GM18520 (cell line): ENCODE data around the gene TNRC6C.

Source experiments
- ATAC-seq: cut with Tn5 transposase; IDR thresholded peaks from one replicate; pipeline ENCODE4 v1.9.1; 2021; ENCODE audit not compliant: unreplicated experiment

TNRC6C gene

DNA sequence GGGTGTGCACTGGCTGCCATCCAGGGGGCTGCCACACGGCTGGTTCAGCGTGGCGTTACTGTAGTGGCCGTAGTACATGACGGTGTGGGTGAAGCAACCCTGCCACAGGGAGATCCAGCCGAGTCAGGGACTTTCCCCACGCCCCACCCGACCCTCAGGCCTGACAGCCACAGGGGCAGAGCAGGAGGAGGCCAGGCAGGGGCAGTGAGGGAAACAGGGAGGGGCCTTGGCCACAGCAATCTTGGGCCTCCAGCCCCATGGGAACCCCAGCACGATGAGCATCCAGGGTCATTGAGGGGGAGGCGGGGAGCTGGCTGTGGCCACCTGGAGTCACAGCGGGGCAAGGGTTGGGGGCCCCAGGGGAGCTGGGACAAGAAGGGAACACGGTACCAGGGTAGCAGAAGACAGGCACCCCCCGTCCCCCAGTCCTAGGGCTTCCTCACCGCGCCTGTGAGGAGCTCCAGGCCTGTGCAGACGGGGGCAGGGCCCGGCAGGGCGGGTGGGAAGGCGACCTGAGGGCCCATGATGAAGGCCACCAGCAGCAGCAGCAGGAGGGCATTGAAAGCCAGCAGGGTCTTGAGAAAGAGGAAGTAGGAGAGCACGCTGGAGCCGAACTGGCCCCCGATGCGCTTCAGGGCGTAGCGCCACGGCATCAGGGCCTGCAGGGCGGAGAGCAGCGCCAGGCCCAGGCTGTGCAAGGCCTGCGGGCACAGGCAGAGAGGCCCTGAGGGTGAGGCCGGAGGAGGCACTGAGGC lies 165.8 kb downstream of the TNRC6C start:
- ATAC-seq, result no peak

DNA sequence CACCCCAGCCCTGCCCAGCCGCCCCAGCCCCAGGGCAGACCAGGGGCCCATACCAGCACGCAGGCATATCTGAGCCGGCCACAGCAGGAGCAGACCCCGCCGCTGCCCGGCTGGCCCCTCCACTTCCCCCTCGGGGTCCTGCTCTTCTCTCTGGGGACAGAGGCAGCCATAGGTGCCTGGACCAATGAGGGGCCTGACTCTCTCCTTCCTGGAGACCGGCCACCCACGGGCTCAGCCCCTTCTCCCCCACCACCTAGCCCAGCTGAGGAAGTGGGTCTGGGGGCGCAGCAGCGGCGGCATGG lies 166.3 kb downstream of the TNRC6C start:
- no peak for ATAC-seq

DNA sequence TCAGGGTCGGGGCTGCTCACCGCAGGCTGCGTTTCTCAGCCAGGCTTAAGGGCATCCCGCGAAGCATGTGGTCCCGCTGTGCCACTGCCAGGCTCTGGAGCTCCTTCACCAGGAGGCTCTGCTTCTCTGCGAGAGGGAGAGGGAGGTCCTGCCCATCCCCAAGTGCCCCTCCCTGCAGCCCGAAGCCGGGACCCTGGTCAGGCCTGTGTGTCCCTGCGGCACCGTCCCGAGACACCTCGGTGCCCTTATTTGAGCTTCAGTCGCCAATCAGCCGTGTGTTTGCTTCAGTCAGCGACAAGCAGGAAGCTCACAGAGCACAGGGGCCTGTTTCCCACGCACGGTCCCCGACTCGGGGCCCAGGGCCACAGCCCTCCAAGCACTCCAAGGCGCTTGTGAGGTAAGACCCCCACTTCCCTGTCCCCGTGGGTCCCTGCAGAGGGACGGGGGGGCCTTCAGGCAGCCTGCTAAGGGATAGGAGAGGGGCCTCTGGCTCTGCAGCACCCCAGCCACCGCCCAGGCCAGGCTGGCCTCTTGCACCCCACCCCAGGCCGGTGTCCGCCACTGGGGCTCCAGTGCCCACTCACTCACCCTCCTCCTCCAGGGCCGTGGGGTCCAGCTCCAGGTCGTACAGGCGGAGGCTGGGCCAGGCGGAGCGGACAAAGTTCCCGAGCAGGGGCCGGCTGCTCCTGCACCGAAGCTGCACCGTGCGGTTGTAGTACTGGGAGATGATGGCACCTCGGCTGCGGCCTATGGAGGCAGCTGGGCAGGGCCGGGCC lies 166.8 kb downstream of the TNRC6C start:
- ATAC-seq, result no peak

DNA sequence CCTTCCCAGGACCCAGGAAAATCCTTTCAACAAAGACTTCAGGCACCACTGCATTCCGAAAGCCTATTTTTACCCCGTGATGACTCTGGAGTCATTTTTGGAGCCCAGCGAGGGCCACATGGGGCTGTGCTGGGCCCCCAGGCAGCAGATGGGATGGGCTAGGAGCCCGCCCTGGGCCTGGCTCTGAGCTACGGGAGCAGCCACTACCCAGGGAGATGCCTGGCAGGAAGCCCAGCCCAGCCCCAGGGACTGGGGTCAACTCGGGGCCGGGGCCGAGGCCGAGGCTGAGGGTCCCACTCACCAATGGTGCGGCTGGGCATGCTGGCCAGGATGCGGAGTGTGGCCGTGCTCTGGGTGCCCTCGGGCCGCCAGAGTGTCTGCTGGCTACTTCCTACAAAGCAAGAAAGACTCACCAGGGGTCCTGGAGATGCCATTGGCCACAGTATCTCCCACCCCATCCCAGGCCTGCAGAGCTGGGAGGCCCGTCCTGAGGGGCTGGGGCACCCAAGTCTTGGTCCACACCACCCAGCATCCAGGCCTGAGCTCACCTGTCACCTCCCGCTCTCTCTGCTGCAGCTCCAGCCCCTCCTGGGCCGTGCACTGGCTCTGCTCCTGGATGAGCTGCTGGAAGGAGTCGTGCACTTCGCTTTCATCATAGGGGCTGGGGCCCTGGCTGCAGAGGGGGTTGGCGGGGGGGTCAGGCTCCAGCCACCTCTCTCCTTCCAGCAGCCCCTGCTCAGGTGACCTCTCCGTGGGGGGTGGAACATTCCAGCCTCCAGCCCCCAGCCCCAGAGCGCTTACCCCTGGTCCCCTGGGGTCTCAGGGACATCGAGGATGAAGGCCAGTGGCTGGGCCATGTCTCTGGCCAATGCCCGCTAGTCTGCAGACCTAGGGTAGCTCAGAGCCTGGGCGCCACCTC lies 167.7 kb downstream of the TNRC6C start:
- no peak for ATAC-seq

DNA sequence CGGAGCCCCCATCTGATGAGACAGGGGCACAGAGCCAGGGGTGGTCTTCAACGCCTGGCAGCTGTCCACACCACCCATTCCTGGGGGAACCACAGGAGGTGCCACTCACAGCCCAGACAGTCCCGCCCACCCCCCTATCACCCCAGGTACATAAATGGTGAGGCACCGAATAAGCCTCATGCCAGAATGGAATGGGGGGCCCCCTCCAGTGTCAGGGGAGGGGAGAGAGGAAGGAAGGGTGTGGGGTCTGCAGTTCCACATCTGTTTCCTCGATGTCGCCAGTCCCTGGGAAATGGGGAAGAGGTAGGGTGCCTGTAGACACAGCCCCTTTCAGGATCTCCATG lies 168.4 kb downstream of the TNRC6C start:
- no peak for ATAC-seq

DNA sequence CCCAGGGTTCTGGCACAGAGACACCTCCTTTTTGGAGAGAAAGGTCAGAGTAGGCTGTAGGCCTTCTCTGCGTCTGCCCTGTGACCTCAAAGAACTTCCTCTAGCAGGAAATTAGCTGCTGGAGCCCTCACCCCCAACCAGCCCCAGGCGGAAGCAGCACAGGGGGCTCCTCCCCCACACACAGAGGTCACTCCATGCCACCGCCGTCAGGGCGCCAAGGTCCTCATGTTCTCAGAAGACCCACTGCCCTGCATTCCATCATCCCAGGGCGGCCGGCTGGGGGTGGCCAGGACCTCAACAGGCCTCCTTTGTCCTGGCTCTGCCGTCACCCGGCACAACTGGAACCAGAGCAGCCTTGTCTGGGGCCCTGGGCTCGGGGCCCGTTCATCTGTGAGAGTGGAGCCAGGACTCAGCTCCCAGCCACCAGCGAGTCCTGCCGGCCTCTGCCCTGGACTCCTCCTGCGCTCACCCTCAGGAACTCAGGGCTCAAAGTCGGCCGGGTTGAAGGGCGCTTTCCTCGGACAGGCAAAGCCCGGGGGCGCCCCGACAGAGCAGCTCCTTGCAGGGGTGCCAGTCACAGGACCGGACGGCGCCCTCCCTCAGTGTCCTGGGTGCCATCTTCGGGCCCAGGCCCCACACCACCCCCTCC lies 168.9 kb downstream of the TNRC6C start:
- ATAC-seq, result no peak

DNA sequence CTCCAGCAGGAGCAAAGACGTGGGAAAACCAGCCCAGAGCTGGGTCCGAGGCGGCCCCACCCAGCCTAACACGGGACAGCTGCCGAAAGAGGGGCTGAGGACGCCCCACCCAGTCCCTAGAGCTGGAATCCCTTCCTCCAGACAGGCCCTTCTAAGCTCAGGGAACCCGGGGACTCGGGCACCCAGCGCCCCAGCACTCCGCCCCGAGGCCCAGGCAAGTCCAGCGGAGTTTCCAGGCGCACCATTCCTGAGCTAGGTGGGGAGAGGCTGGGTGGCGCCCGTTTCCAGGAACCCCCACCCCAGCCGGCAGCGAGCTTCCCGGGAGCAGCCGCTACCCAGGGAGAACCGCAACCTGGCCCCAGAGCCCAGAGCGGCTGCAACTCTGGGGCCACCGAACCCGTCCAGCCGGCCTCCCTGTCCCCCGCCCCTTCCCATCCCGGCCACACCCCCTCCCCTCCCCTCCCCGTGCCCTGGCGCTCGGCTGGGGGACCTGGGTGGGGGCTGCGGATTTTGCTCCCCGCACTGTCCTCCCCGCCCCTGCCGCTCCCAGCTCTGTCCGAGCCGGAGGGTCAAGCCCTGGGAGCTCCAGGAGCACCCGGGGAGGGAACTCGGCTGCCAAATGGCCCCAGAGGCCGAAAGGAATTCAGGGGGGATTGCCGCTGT lies 169.5 kb downstream of the TNRC6C start:
- ATAC-seq, result no peak

DNA sequence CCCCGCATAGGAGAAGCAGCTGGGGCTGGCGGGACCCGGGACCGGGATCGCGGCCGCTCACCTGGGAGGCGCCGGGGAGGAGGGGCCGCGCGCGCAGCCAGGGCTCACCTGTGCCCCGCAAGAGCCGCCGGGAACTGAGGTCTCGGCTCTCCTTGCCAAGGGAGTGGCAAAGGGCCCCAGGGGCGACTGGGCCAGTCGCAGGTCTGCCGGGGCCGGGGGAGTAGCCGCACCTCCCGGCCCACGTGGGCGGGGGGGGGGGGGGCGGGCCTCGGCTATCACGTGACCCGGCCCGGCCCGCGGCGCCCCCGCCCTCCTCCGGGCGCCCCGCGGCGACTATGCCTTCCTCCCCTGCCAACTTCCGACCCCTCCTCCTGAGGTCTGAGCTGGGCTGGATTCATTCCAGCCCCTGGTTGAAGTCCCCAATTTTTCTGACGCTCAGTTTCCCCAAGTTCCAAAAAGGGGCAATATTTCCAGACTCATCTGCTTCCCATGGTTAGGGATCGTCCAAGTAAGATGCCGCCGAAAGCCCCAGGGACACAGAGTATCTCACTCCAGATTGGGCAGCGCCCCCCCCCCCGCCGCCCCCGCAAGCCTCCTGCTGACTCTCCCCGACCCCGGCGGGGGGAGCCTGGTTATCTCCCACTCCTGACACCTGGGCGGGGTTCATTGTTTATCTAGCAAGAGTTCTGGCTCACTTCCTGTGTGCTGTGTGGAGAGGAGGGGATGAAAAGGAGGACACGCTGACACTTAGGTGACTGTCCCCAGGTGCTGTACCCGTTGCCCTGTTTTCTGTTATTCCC lies 170.2 kb downstream of the TNRC6C start, which contains the start of gene TMC6:
TMC6 (minus strand) TSS at position 205 of the 800 bp plus-strand sequence. CDS start 1,923 bp downstream, outside the sequence.
- ATAC-seq, result no peak

DNA sequence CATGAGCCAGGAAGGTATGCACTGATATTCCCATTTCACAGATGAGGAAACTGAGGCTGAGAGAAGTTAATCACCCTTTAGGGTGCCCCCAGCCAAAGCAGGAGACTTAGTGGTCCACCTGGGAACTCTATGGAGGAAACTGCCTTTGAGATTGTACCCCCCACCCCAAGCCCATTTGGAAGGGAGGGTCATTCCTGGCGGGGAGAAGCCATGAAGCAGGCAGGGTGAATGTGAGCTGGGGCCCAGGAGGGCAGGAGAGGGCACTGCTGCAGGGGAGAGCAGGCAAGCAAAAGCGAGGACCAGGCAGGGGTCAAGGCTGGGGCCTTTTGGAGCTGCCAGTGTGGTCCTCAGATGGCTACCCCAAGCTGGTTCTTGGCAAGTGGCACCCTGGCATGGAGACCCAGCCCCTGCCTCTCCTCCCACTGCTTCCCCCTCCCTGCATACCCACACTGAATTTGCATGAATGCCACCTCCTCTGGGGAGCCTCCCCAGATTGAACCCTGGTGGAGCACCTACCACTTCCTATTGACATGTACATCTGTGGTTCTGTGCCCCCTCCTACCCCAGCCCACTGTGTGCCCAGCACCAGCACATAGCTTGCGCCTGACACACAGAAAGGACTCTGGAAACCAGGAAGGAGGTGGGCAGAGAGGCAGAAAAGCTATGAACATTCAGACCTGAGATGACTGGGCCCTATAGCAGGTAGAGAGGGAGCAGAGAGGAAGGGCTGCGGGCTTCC lies 171.0 kb downstream of the TNRC6C start:
- no peak for ATAC-seq

DNA sequence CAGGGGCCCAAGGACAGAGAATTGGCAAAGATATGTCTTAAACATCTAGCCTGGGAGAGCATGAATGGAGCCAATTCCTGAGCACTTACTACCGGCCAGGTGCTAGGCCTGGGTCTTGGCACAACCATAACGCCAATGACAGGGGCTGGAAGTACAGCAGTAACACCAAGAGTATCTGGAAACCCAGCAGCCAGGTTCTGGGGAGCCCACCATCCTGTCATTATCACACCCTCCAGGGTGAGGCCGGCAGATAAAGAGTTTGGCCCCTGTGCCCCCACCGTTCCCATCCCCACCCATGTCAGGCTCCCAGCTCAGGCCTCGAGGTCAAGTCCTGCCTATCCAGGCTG lies 171.6 kb downstream of the TNRC6C start:
- ATAC-seq, result no peak

DNA sequence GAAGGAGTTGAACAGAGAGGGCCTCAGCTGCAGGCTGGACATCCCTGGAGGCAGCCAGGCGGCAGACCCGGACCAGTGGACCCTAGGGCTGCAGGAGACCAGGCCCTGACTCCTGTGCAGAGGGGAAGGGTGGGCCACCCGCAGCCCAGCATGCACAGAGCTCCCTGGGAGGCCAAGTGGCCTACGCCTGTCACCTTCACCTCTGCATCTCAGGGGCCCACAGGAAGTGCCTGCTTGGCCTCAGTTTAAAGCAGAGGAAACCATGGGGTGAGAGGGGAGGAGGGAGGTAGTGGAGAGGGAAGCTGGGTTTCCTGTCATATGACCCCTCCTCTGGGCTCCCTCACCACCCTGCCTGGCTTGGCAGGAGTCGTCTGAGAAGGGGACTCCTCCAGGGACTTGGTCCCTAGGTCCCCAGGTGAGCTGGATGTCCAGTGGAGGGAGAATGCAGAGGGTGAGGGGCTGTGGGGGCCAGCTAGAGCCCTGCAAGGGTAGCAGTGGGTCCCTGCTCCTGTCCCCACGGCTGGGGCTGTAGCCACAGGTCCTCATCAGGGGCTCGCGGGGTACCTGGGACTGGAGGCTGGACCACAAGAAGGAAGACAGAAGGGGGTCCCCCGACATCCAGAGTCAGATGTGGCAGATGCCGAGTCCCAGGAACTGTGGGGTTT lies 172.1 kb downstream of the TNRC6C start, which contains the start of gene TMC8:
TMC8 (plus strand) TSS at position 335 of the 665 bp plus-strand sequence. CDS start 818 bp downstream, outside the sequence.
- no peak for ATAC-seq

DNA sequence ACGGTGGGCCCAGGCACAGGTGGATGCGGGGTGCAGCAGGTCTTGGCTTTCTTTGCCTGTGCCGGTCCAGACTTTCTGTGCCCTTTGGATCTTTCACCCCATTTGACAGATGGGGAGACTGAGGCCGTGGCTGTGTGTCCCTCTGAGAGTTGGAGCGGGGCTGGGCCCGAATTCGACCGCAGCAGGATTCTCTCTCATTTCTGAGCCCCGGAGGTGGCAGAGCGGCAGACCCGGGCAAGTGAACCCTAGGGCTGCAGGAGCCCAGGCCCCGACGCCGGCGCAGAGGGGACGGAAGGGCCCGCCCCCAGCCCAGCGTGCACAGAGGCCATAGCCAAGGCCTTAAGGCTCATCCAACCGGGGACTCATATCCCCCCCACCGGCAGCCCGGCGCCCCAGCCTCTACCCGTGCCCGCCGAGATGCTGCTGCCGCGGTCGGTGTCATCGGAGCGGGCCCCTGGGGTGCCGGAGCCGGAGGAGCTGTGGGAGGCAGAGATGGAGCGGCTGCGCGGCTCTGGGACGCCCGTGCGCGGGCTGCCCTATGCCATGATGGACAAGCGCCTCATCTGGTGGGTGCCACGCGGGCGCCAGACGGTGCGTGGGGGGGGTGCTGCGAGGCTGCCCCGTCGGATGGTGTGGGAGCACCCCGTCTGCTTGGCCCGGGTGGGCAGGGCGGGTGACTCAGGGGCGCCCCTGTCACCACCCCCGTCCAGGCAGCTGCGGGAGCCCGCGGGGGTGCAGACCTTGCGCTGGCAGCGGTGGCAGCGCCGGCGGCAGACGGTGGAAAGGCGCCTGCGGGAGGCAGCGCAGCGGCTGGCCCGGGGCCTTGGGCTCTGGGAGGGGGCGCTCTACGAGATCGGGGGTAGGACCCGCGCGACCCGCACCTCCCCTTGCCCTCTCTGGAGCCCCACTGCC lies 172.9 kb downstream of the TNRC6C start:
- no peak for ATAC-seq

DNA sequence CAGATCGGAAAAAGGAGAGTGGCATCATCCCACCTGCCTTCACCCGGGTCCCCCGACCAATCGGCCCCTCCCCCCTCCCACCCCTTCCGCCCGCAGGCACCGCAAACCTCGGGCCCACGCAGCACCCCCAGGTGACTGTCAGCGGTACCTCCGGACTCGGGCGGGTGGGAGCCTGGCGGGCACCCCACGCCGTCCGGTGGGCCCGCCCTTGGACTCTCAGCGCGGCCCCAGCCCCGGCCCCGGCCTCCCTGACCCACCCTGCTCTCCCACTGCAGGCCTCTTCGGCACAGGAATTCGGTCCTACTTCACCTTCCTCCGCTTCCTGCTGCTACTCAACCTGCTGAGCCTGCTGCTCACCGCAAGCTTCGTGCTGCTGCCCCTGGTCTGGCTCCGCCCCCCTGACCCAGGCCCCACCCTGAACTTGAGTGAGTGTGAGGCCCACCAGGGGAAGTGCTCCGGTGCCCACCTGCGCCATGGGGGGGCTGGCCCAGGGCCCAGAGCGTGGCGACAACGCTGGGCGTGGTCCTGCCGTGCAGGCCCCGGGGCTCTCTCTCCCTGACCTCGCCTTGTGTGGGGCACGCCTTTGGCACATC lies 173.7 kb downstream of the TNRC6C start:
- ATAC-seq, result no peak

DNA sequence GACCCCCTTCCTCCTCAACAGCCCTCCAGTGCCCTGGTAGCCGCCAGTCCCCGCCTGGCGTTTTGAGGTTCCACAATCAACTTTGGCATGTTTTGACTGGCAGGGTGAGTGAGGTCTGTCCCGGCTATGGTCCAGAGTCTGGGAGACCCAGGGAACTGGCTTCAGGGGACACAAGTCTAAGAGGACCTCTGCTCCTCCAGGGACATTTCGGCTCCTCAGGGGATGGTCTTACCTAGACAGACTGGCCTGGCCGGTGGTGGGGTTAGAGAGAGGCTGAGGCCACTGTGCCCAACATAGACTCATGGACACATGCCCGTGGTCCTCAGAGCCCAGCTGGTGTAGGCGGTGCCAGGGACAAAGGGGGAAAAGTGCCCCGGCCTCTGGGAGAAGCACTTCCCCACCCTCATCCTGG lies 174.3 kb downstream of the TNRC6C start:
- ATAC-seq, result no peak

DNA sequence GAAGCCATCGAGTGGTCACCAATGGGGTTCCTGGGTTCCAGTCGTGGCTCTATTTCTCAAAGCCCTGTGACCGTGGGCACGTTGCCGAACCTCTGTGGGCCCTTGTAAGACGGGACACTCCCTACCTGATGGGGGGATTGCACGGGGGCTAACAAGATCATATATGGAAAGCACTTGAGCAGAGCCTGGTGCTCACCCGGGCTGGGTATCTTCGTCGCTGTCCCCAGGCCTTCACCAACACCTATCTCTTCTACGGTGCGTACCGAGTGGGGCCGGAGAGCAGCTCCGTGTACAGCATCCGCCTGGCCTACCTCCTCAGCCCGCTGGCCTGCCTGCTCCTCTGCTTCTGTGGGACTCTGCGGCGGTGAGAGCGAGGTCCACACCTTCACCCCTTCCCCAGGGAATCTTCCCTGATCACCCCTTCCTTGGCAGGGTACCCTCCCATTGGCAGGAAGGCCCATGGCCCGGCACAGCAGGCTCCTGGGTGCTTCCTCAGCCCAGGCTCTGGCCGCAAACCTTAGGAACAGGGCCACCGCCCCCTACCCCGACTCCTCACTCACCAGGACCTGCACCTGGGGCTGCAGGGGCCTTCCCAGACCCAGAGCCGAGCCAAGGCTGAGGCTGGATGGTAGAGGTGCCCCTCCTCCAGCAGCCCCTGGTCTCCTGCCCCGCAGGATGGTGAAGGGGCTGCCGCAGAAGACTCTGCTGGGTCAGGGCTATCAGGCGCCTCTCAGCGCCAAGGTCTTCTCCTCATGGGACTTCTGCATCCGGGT lies 174.9 kb downstream of the TNRC6C start:
- no peak for ATAC-seq
